HepG2 (cell line): ENCODE measurements around the gene FUT6. TPM values are rescaled to one million over a fixed set of nuclear protein-coding genes. Genes with fewer than 3 reads are reported as not detected.

Source experiments
- ARHGAP35 ChIP-seq: sonication (generic); formaldehyde crosslinking; IDR thresholded peaks from 2 replicates; pipeline ENCODE4 v1.9.0; 2022; ENCODE audit warnings: mild to moderate bottlenecking, inconsistent platforms, moderate library complexity, missing genetic modification reagents, borderline replicate concordance
- FOXO4 ChIP-seq: sonication (generic); formaldehyde crosslinking; conservative IDR thresholded peaks from 2 replicates; pipeline ENCODE4 v1.8.1; 2023; ENCODE audit warnings: missing genetic modification reagents
- HNRNPUL1 ChIP-seq: fragments of 200-400 bp; formaldehyde crosslinking; IDR thresholded peaks from 2 replicates; pipeline ENCODE4 v1.6.1; 2017; ENCODE audit warnings: low read depth, mild to moderate bottlenecking, low read length, moderate library complexity
- KLF12 ChIP-seq: sonication (generic); formaldehyde crosslinking; IDR thresholded peaks from 2 replicates; pipeline ENCODE4 v1.4.0; 2020; ENCODE audit warnings: missing genetic modification reagents, borderline replicate concordance
- LRRFIP1 ChIP-seq: sonication (generic); formaldehyde crosslinking; conservative IDR thresholded peaks from 2 replicates; pipeline ENCODE4 v1.4.0; 2020; ENCODE audit warnings: missing genetic modification reagents
- ONECUT2 ChIP-seq: sonication (generic); formaldehyde crosslinking; IDR thresholded peaks from 2 replicates; pipeline ENCODE4 v1.4.0; 2020; ENCODE audit warnings: missing genetic modification reagents
- PRPF4 ChIP-seq: fragments of 200-400 bp; formaldehyde crosslinking; IDR thresholded peaks from 2 replicates; pipeline ENCODE4 v1.6.1; 2016; ENCODE audit warnings: low read length, low read depth; ENCODE audit not compliant: poor library complexity, severe bottlenecking
- SIN3A ChIP-seq: IDR thresholded peaks from 2 replicates; pipeline ENCODE4 v1.6.1; 2011; ENCODE audit warnings: low read depth, mild to moderate bottlenecking, control low read depth, low read length, borderline replicate concordance
- ZNF142 ChIP-seq: sonication (generic); formaldehyde crosslinking; IDR thresholded peaks from 2 replicates; pipeline ENCODE4 v1.4.0; 2020; ENCODE audit warnings: missing genetic modification reagents
- ZNF143 ChIP-seq: sonication (generic); formaldehyde crosslinking; IDR thresholded peaks from 2 replicates; pipeline ENCODE4 v1.4.0; 2020; ENCODE audit warnings: missing genetic modification reagents
- ZNF431 ChIP-seq: sonication (generic); formaldehyde crosslinking; IDR thresholded peaks from 2 replicates; pipeline ENCODE4 v1.9.0; 2022; ENCODE audit warnings: missing genetic modification reagents, low read depth, mild to moderate bottlenecking, borderline replicate concordance
- ZNF432 ChIP-seq: sonication (generic); formaldehyde crosslinking; IDR thresholded peaks from 2 replicates; pipeline ENCODE4 v1.5.0; 2020; ENCODE audit warnings: missing genetic modification reagents, mild to moderate bottlenecking, borderline replicate concordance
- ZNF567 ChIP-seq: sonication (generic); formaldehyde crosslinking; IDR thresholded peaks from 2 replicates; pipeline ENCODE4 v1.8.1; 2023; ENCODE audit warnings: mild to moderate bottlenecking, missing genetic modification reagents, borderline replicate concordance
- ZNF577 ChIP-seq: sonication (generic); formaldehyde crosslinking; IDR thresholded peaks from 2 replicates; pipeline ENCODE4 v1.4.0; 2020; ENCODE audit warnings: mild to moderate bottlenecking, low read depth, missing genetic modification reagents, borderline replicate concordance
- ZNF770 ChIP-seq: sonication (generic); formaldehyde crosslinking; IDR thresholded peaks from 2 replicates; pipeline ENCODE4 v1.5.0; 2020; ENCODE audit warnings: mild to moderate bottlenecking, missing genetic modification reagents
- ZSCAN31 ChIP-seq: sonication (generic); formaldehyde crosslinking; IDR thresholded peaks from 2 replicates; pipeline ENCODE4 v1.5.0; 2020; ENCODE audit warnings: low read depth, mild to moderate bottlenecking, missing genetic modification reagents
- polyA plus RNA-seq, 8 experiments: library from polyadenylated mRNA; depleted of rRNA in 3 of 8; stranded (reverse) in 7 of 8; unstranded in 1 of 8; fragments of >200 nt; fragmentation: Illumina TruSeq in 4 of 8; extraction: Trizol in 4 of 8; gene quantifications; 2 replicates each; pipeline versions ENCODE4 v1.2.1 to v1.2.3, GENCODE V29; 2011 to 2016; ENCODE audit warnings: low read depth in 4 of 8, missing spikeins in 1 of 8, mixed read lengths in 1 of 8; ENCODE audit not compliant: insufficient read depth in 1 of 8
- total RNA-seq, 5 experiments: library from RNA; depleted of rRNA; stranded (reverse); fragments of >200 nt; fragmentation: Illumina TruSeq; extraction: Trizol; gene quantifications; 2 replicates each; pipeline ENCODE4 v1.2.3, GENCODE V29; 2016; ENCODE audit warnings: low read depth in 1 of 5

Gene FUT6
- total and polyA plus RNA-seq, 2 of the 13 experiments (the other 11 are each of a cell fraction or from before 2014, with no cell fraction given) = 8.2 to 27.7 TPM

DNA sequence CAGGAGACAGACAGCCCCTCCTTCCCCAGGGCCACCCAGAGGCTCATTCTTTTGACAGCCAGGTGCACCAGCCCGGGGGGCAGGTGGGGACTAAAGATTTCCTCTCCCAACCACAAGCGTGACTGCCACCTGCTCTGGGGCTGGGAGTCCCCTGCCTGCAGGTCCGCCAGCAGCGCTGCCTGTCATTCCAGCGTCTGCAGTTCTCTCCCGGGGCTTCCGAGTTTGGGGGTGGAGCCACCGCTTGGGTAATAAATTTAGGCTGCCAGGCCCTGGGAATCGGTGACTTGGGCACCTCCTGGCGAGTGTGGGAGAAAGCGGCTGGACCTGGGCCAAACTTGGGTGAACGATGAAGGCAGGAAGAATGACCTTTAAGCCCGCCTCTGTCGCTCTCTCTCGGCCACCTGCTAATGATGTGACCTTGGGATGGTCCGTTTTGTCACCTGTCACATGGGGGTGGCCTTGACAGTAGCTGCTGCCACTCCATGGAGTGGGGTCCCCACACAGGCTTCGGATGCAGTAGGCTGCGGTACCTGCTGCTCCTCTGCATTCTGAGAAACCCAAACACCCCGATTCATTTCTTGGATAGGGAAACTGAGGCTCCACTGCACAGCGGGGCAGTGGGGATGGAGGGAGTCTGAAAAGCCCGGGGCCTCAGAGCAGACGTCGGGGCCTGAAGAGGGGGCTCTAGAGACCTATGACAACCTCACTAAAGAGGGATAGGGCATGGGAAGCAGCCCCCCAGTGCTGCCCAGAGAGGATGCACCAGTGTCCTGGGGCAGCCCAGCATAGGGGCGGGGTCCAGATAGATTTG, 12.8 kb downstream of the FUT6 start (continued):
- TF ChIP-seq LRRFIP1 = no peak
- no peak for TF ChIP-seq ZNF567 (CRISPR knock-in tag)
- TF ChIP-seq ZNF577 = no peak
- no peak; the same call in 1 of the 2 replicates for TF ChIP-seq ZNF143 (CRISPR knock-in tag)
- TF ChIP-seq ZSCAN31 (CRISPR knock-in tag) = 0 out of 2 replicates have a peak, but pooled peaks have one; percentile 51
- no peak for TF ChIP-seq KLF12 (CRISPR knock-in tag)
- no peak for TF ChIP-seq ZNF431 (CRISPR knock-in tag)
- no peak for TF ChIP-seq HNRNPUL1
- no peak for TF ChIP-seq ARHGAP35
- TF ChIP-seq FOXO4 = 0 out of 2 replicates have a peak, but pooled peaks have one; percentile 81
- TF ChIP-seq SIN3A = no peak
- peak; percentile 62 for TF ChIP-seq ZNF770 (CRISPR knock-in tag)
- no peak for TF ChIP-seq PRPF4
- no peak for TF ChIP-seq ONECUT2 (CRISPR knock-in tag)
- no peak for TF ChIP-seq ZNF432 (CRISPR knock-in tag)
- TF ChIP-seq ZNF142 = no peak
